Measurements from ENCODE around the gene CCDC70.

Gene CCDC70

GRCh38 chr13:51858433-51859247 lies 3.1 kb upstream of the CCDC70 start:
- 0 out of 2 replicates have a peak, but pooled peaks cover 4% of the 10 kb centered on the region for H3K4me1 ChIP-seq (ENCODE audit: low read length)
- no peak overlapping the region for H3K4me3 ChIP-seq (ENCODE audit: low read length)
- no peak overlapping the region for H3K9ac ChIP-seq (ENCODE audit: low read length)
- H3K27ac ChIP-seq (ENCODE audit: low read length) = no peak overlapping the region
- H3K36me3 ChIP-seq (replicated peaks; ENCODE audit: insufficient read depth, low read length) = no peaks in the 10 kb centered on the region
- H3K79me2 ChIP-seq (ENCODE audit: low read length) = no peaks in the 10 kb centered on the region
- DNase-seq = no peak
- no peaks in the 10 kb centered on the region for H3K27me3 ChIP-seq (replicated peaks; ENCODE audit: insufficient read depth, low read length)
- TF ChIP-seq EZH2 (optimal IDR thresholded peaks at IDR 0.05; ENCODE audit: low read depth, low read length) (no peak), EZH2phosphoT487 (IDR thresholded peaks at IDR 0.05; ENCODE audit: low read length) (no peak), CTCF (IDR thresholded peaks at IDR 0.05; ENCODE audit: low read length) (no peak)
- H3K4me2 ChIP-seq (ENCODE audit: low read depth, low read length) = no peak overlapping the region
- no peaks in the 10 kb centered on the region for H4K20me1 ChIP-seq (ENCODE audit: insufficient read depth, low read length)
- no peaks in the 10 kb centered on the region for H3K9me2 ChIP-seq (replicated peaks; ENCODE audit: insufficient read depth, low read length)
- no peaks in the 10 kb centered on the region for H3K9me3 ChIP-seq (replicated peaks; ENCODE audit: insufficient read depth, low read length)
- H2AFZ ChIP-seq (ENCODE audit: low read length) = no peak overlapping the region
- no peaks in the 10 kb centered on the region for H3F3A ChIP-seq (ENCODE audit: insufficient read depth, low read length)

DNA sequence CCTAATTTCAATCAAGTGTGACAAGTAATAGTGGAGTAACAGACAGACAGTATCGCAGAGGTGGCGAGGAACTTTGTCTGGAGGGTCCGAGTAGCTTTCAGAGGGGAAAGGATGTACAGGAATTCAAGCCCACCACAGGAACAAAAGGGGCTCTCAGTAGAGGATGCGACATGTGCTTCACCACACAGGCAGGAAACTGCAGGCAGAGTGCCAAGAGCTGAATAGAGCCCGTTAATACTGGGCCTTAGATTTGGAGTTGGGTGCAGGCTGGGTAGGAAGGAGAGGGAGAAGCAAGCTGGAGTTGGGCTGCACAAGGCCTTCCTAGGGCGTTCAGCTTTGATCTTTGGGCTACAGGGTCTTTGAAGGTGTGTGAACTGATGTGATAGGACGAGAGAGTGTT lies 1.2 kb downstream of the CCDC70 start:
- Histone ChIP-seq H3K27ac (ENCODE audit: low read length) (no peak overlapping the region), H3K79me2 (ENCODE audit: low read length) (no peaks in the 10 kb centered on the region), H4K20me1 (ENCODE audit: insufficient read depth, low read length) (no peaks in the 10 kb centered on the region), H3K4me3 (ENCODE audit: low read length) (no peak overlapping the region), H3K9me2 (replicated peaks; ENCODE audit: insufficient read depth, low read length) (no peaks in the 10 kb centered on the region), H3K9ac (ENCODE audit: low read length) (no peak overlapping the region), H3K4me2 (ENCODE audit: low read depth, low read length) (no peak overlapping the region), H3K4me1 (ENCODE audit: low read length) (no peaks in the 10 kb centered on the region), H2AFZ (ENCODE audit: low read length) (no peak overlapping the region), H3K36me3 (replicated peaks; ENCODE audit: insufficient read depth, low read length) (no peaks in the 10 kb centered on the region), H3K9me3 (replicated peaks; ENCODE audit: insufficient read depth, low read length) (no peaks in the 10 kb centered on the region), H3K27me3 (replicated peaks; ENCODE audit: insufficient read depth, low read length) (no peaks in the 10 kb centered on the region), H3F3A (ENCODE audit: insufficient read depth, low read length) (no peaks in the 10 kb centered on the region)
- no peak for DNase-seq
- no peak for TF ChIP-seq EZH2phosphoT487 (IDR thresholded peaks at IDR 0.05; ENCODE audit: low read length)
- no peak for TF ChIP-seq CTCF (IDR thresholded peaks at IDR 0.05; ENCODE audit: low read length)
- TF ChIP-seq EZH2 (optimal IDR thresholded peaks at IDR 0.05; ENCODE audit: low read depth, low read length) = no peak

GRCh38 chr13:51865838-51866237 lies 4.1 kb downstream of the CCDC70 start:
- Histone ChIP-seq H3K9me2 (replicated peaks; ENCODE audit: insufficient read depth, low read length) (no peaks in the 10 kb centered on the region), H3K9ac (ENCODE audit: low read length) (no peak overlapping the region), H3K36me3 (replicated peaks; ENCODE audit: insufficient read depth, low read length) (no peaks in the 10 kb centered on the region), H3K4me1 (ENCODE audit: low read length) (no peaks in the 10 kb centered on the region), H3K27ac (ENCODE audit: low read length) (no peak overlapping the region), H3K9me3 (replicated peaks; ENCODE audit: insufficient read depth, low read length) (no peaks in the 10 kb centered on the region), H3K79me2 (ENCODE audit: low read length) (no peaks in the 10 kb centered on the region), H3K4me2 (ENCODE audit: low read depth, low read length) (no peak overlapping the region), H3K27me3 (replicated peaks; ENCODE audit: insufficient read depth, low read length) (no peaks in the 10 kb centered on the region), H4K20me1 (ENCODE audit: insufficient read depth, low read length) (no peaks in the 10 kb centered on the region), H3K4me3 (ENCODE audit: low read length) (no peak overlapping the region), H2AFZ (ENCODE audit: low read length) (no peak overlapping the region), H3F3A (ENCODE audit: insufficient read depth, low read length) (no peaks in the 10 kb centered on the region)
- no peak for DNase-seq
- no peak for TF ChIP-seq EZH2phosphoT487 (IDR thresholded peaks at IDR 0.05; ENCODE audit: low read length)
- TF ChIP-seq EZH2 (optimal IDR thresholded peaks at IDR 0.05; ENCODE audit: low read depth, low read length) = no peak
- no peak for TF ChIP-seq CTCF (IDR thresholded peaks at IDR 0.05; ENCODE audit: low read length)
